HG02943 (cell line): ENCODE measurements around the gene TSPY9.
"Not testable (repeated sequence)": the region's sequence is repeated elsewhere in the genome, so short reads cannot be mapped to it uniquely, and the experiment has no call there.

Source experiments
- ATAC-seq: cut with Tn5 transposase; IDR thresholded peaks from one replicate; pipeline ENCODE4 v1.9.1; 2021; ENCODE audit warnings: mild to moderate bottlenecking, low read depth, moderate library complexity; ENCODE audit not compliant: unreplicated experiment

The TSPY9 gene, protein sequence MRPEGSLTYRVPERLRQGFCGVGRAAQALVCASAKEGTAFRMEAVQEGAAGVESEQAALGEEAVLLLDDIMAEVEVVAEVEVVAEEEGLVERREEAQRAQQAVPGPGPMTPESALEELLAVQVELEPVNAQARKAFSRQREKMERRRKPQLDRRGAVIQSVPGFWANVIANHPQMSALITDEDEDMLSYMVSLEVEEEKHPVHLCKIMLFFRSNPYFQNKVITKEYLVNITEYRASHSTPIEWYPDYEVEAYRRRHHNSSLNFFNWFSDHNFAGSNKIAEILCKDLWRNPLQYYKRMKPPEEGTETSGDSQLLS

DNA sequence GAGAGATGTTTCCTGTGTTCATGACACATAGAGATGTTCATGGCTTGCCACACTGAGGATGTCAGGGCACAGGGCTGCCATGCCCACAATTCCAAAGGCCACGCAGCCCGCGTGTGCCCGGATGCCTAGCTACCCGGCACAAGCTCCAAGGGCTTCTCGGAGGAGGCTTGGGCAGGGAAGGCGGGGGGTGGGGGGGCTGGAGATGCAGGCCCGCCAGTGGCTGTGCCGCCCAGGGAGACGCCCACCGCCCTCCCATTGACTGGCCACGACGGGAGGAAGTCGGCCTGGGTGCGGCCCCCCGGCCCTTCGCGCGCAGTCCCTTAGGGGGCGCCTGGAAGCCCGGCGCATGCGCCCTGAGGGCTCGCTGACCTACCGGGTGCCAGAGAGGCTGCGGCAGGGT, at the start of gene TSPY9:
Gene TSPY9, plus strand, starts transcription at position 301 of the 400 bp plus-strand sequence. Its CDS starts 46 bp downstream, at position 347.
- ATAC-seq: not testable (repeated sequence)

DNA sequence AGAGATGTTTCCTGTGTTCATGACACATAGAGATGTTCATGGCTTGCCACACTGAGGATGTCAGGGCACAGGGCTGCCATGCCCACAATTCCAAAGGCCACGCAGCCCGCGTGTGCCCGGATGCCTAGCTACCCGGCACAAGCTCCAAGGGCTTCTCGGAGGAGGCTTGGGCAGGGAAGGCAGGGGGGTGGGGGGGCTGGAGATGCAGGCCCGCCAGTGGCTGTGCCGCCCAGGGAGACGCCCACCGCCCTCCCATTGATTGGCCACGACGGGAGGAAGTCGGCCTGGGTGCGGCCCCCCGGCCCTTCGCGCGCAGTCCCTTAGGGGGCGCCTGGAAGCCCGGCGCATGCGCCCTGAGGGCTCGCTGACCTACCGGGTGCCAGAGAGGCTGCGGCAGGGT, 20.4 kb upstream of the TSPY9 start, which contains the start of gene TSPY1:
Gene TSPY1, plus strand, starts transcription at position 301 of the 400 bp plus-strand sequence. Its CDS starts 46 bp downstream, at position 347.
- not testable (repeated sequence) for ATAC-seq

DNA sequence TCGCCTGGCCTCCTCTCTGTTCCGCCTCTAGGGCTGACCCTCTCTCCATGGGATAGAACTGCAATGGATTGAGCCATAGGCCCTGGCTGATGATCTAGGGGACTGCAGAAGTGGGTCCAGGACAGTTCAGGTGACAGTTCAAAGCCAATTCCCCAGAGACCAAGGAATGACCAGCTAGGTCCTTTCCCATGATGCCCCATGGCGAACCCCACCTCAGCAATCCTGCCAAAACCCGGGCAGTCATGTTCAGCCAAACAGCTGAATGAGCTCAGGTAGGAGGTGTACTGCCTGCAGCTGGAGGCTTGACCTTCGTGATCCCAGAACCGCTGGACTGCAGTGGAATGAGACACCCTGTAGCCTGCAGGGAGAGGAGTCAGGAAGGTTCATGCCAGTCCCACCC, 17.3 kb downstream of the TSPY9 start:
- not testable (repeated sequence) for ATAC-seq

DNA sequence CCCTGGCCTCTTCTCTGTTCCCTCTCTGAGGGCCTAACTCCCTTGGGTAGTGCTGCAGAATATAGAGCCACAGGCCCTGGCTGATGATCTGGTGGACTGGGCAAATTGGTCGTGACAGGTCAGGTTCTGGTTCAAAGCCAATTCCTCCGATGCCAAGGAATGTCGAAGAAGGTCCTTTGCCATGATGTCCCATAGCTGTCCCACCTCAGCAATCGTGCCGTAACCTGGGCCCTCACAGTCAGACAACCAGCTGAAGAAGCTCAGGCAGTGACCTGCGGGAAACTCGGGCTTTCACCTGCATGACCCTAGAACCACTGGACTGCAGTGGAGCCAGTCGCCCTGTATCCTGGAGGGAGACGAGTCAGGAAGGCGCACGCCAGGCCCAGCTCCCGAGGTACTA, 29.2 kb downstream of the TSPY9 start:
- not testable (repeated sequence) for ATAC-seq

DNA sequence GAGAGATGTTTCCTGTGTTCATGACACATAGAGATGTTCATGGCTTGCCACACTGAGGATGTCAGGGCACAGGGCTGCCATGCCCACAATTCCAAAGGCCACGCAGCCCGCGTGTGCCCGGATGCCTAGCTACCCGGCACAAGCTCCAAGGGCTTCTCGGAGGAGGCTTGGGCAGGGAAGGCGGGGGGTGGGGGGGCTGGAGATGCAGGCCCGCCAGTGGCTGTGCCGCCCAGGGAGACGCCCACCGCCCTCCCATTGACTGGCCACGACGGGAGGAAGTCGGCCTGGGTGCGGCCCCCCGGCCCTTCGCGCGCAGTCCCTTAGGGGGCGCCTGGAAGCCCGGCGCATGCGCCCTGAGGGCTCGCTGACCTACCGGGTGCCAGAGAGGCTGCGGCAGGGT, 40.5 kb downstream of the TSPY9 start, which contains the start of gene TSPY10:
Gene TSPY10, plus strand, starts transcription at position 301 of the 400 bp plus-strand sequence. Its CDS starts 46 bp downstream, at position 347.
- not testable (repeated sequence) for ATAC-seq
